GM06990 (cell line): ENCODE data around the gene COL4A2.

ENCODE experiments used
- DNase-seq: peaks from one replicate; pipeline ENCODE4 v3.0.0-alpha.2; 2011; ENCODE audit not compliant: insufficient read length; ENCODE audit errors: extremely low read depth
- H3K27me3 ChIP-seq: replicated peaks from 2 replicates; pipeline ENCODE4 v1.6.0; 2011; ENCODE audit warnings: low read length; ENCODE audit not compliant: control insufficient read depth, insufficient read depth
- H3K36me3 ChIP-seq: 2 replicates; pipeline ENCODE4 v1.5.1; 2011; ENCODE audit warnings: low read length; ENCODE audit not compliant: control insufficient read depth, insufficient read depth
- H3K4me3 ChIP-seq: replicated peaks from 2 replicates; pipeline ENCODE4 v1.5.1; 2011; ENCODE audit warnings: low read depth, mild to moderate bottlenecking, control low read depth, low read length
- CTCF ChIP-seq: IDR thresholded peaks from 2 replicates; pipeline ENCODE4 v1.5.1; 2011; ENCODE audit warnings: low read length, control low read depth, mild to moderate bottlenecking, inconsistent platforms; ENCODE audit not compliant: insufficient read depth, poor library complexity, severe bottlenecking

The COL4A2 gene

GRCh38 chr13:110286833-110287819, 20.0 kb upstream of the COL4A2 start:
- no peak for DNase-seq
- no peak for TF ChIP-seq CTCF
- Histone ChIP-seq H3K4me3 (no peak overlapping the region), H3K27me3 (peaks cover 1% of the 10 kb centered on the region), H3K36me3 (no peaks in the 10 kb centered on the region)

- H3K36me3 ChIP-seq: no peaks in the 10 kb centered on the region
- DNase-seq: no peak
- TF ChIP-seq CTCF: no peak
- H3K27me3 ChIP-seq: no peaks in the 10 kb centered on the region; the same call in none of the 2 replicates
- H3K4me3 ChIP-seq: no peak overlapping the region
Observed at GRCh38 chr13:110289174-110289573, 17.9 kb upstream of the COL4A2 start.

- no peaks in the 10 kb centered on the region; the same call in none of the 2 replicates for H3K27me3 ChIP-seq
- H3K36me3 ChIP-seq: no peaks in the 10 kb centered on the region
- TF ChIP-seq CTCF: no peak
- H3K4me3 ChIP-seq: no peak overlapping the region
- no peak for DNase-seq
Observed at GRCh38 chr13:110289661-110290060, 17.4 kb upstream of the COL4A2 start.

- H3K27me3 ChIP-seq: no peaks in the 10 kb centered on the region; the same call in none of the 2 replicates
- no peak for DNase-seq
- H3K4me3 ChIP-seq: no peak overlapping the region
- TF ChIP-seq CTCF: no peak
- H3K36me3 ChIP-seq: no peaks in the 10 kb centered on the region
Observed at GRCh38 chr13:110290153-110290552, 16.9 kb upstream of the COL4A2 start.

- no peak for TF ChIP-seq CTCF
- Histone ChIP-seq H3K36me3 (no peaks in the 10 kb centered on the region), H3K27me3 (peaks cover under 1% of the 10 kb centered on the region), H3K4me3 (no peak overlapping the region)
- DNase-seq: no peak
Observed at GRCh38 chr13:110290826-110291225, 16.3 kb upstream of the COL4A2 start.
